A673 (cell line): ENCODE results near the gene COL11A1. TPM values are rescaled to one million over a fixed set of nuclear protein-coding genes. Genes with fewer than 3 reads are reported as not detected.

Experiments used
- BruUV-seq: library from RNA; stranded (reverse); fragments of 400-500 nt; replicated peaks from 2 replicates; lab custom pipeline; 2021; lab: Mats Ljungman, UMichigan
- CTCF ChIA-PET: fragments of 300-600 bp; sonication (Branson Sonifier 250); formaldehyde crosslinking; loops from one replicate; lab custom pipeline; 2022; ENCODE audit warnings: antibody characterized with exemption; lab: Charles Lee
- POLR2A ChIA-PET: fragments of 300-600 bp; sonication (Branson Sonifier 250); formaldehyde crosslinking; loops from one replicate; lab custom pipeline; 2022; ENCODE audit warnings: antibody characterized with exemption; ENCODE audit not compliant: low non-redundant PET; lab: Charles Lee
- DNase-seq: peaks from one replicate; pipeline ENCODE4 v3.0.0-alpha.2; 2015; ENCODE audit warnings: low spot score
- H3K27ac ChIP-seq: fragments of 200-600 bp; sonication (generic); 2 replicates; pipeline ENCODE4 v1.5.1; 2016; ENCODE audit warnings: mixed run types, low read depth, mild to moderate bottlenecking, mixed read lengths, antibody characterized with exemption, low read length; ENCODE audit not compliant: poor library complexity, severe bottlenecking
- H3K27me3 ChIP-seq: fragments of 200-600 bp; sonication (generic); replicated peaks from 2 replicates; pipeline ENCODE4 v1.6.1; 2017; ENCODE audit warnings: mixed run types, low read depth, mild to moderate bottlenecking, mixed read lengths, antibody characterized with exemption, low read length; ENCODE audit not compliant: insufficient read depth, poor library complexity
- H3K36me3 ChIP-seq: fragments of 200-600 bp; sonication (generic); 2 replicates; pipeline ENCODE4 v1.6.1; 2016; ENCODE audit warnings: mixed run types, mild to moderate bottlenecking, mixed read lengths, antibody characterized with exemption, low read length; ENCODE audit not compliant: insufficient read depth, poor library complexity, severe bottlenecking
- H3K4me1 ChIP-seq: fragments of 200-600 bp; sonication (generic); 2 replicates; pipeline ENCODE4 v1.6.1; 2017; ENCODE audit warnings: mixed run types, mild to moderate bottlenecking, mixed read lengths, antibody characterized with exemption, low read length; ENCODE audit not compliant: insufficient read depth, poor library complexity, severe bottlenecking
- H3K4me3 ChIP-seq: fragments of 200-600 bp; sonication (generic); 2 replicates; pipeline ENCODE4 v1.5.1; 2016; ENCODE audit warnings: low read depth, mixed run types, mild to moderate bottlenecking, mixed read lengths, low read length; ENCODE audit not compliant: poor library complexity, severe bottlenecking
- H3K9me3 ChIP-seq: fragments of 200-600 bp; sonication (generic); 2 replicates; pipeline ENCODE4 v1.6.1; 2016; ENCODE audit warnings: mixed run types, low read depth, mild to moderate bottlenecking, mixed read lengths, antibody characterized with exemption, low read length; ENCODE audit not compliant: poor library complexity, severe bottlenecking
- CTCF ChIP-seq: fragments of 300-800, 200-600 bp; sonication (generic); conservative IDR thresholded peaks from 2 replicates; pipeline ENCODE4 v1.5.1; 2017; ENCODE audit warnings: low read depth, mild to moderate bottlenecking, antibody characterized with exemption, low read length, moderate library complexity, mixed read lengths
- EZH2 ChIP-seq: fragments of 200-600 bp; sonication (generic); IDR thresholded peaks from 2 replicates; pipeline ENCODE4 v1.6.1; 2017; ENCODE audit warnings: borderline replicate concordance, low read depth, mild to moderate bottlenecking, mixed read lengths, antibody characterized with exemption, low read length; ENCODE audit not compliant: poor library complexity, severe bottlenecking
- intact Hi-C: fragments of 100-400 bp; cut with micrococcal nuclease; formaldehyde crosslinking; loops from one replicate; pipeline ENCODE4 v1.10.0; 2022; ENCODE audit not compliant: unreplicated experiment
- total RNA-seq: library from RNA; stranded (reverse); gene quantifications from 2 replicates; pipeline ENCODE4 v1.2.3, GENCODE V29; 2021

COL11A1 gene
- total RNA-seq, 1 experiment from 2014 or later, result 0.37 TPM

DNA sequence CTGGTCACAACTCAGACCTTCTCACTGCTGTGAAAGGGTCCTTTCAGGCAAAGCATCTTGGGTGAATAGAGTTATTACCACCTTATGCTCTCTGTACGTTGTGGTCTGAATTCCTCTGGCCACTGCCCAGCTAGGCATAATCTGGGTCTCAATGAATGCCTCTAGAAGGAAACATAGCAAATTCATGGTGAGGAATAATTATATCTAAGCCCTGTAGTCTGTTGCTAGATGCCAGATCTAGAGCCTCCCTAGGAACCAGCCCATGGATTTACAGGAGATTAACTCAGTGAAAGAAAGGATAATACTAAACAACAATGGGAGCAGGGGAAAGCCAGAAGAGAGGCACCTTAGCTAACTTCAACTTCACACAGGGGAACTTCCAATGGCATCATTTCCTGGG is 2.4 kb upstream of the COL11A1 start:
- H3K4me3 ChIP-seq, result no peak overlapping the region
- ChIA-PET POLR2A (no interaction called here), CTCF (no interaction called here)
- H3K9me3 ChIP-seq, result no peaks in the 10 kb centered on the region
- no peak for DNase-seq
- H3K27me3 ChIP-seq, result no peaks in the 10 kb centered on the region
- intact Hi-C loops, result no loop called here
- no peaks in the 10 kb centered on the region for H3K4me1 ChIP-seq
- H3K27ac ChIP-seq, result no peak overlapping the region
- BruUV-seq, result no TSS peak
- H3K36me3 ChIP-seq, result no peaks in the 10 kb centered on the region
- TF ChIP-seq EZH2 (no peak), CTCF (no peak)

DNA sequence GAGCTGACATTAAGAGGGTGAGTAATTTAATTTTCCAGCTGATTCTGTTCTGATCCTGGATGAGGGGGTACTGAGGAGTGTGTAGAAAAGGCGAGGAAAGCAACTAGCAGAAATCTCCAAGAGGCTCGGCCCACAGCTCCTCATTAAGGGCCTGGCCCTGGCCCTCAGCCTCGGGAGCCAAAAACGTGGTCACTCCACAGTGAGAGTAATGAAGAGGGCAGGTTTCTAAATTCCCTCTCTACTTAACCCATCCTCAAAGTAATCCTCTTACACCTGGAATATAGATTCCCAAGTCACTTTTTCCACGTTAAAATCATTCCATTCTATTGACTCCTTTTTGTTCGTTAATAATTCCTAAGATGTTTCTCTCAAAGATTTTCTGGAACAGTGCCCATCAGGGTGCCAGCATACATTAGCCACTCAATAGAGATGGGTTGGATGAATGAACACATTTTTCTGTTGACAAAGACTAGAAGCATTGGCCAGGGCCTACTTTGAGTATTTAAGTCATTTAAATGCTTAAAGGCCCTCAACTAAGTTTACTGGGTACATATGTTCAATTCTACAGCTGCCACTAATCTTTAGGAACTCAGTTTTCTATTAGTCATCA is 1.1 kb upstream of the COL11A1 start:
- no peak for DNase-seq
- CTCF ChIA-PET, result no interaction called here
- Histone ChIP-seq H3K9me3 (no peaks in the 10 kb centered on the region), H3K27me3 (no peaks in the 10 kb centered on the region), H3K36me3 (no peaks in the 10 kb centered on the region), H3K27ac (no peak overlapping the region), H3K4me1 (no peaks in the 10 kb centered on the region), H3K4me3 (no peak overlapping the region)
- no peak for TF ChIP-seq CTCF
- TF ChIP-seq EZH2, result no peak
- intact Hi-C loops, result no loop called here
- POLR2A ChIA-PET, result no interaction called here
- no TSS peak for BruUV-seq

GRCh38 chr1:103107741-103108375 is 464 bp downstream of the COL11A1 start:
- Histone ChIP-seq H3K4me3 (no peak overlapping the region), H3K27ac (no peak overlapping the region), H3K36me3 (no peaks in the 10 kb centered on the region), H3K4me1 (no peaks in the 10 kb centered on the region), H3K9me3 (no peaks in the 10 kb centered on the region), H3K27me3 (no peaks in the 10 kb centered on the region)
- BruUV-seq, result no TSS peak
- ChIA-PET POLR2A (no interaction called here), CTCF (no interaction called here)
- DNase-seq, result no peak
- TF ChIP-seq CTCF, result no peak
- no peak for TF ChIP-seq EZH2
- intact Hi-C loops, result loop anchor here (2.0 kb wide), 1 partner anchor 407 kb away; no protein-coding TSS in a partner anchor
